ENCODE measurements around the gene DCDC2.

Gene DCDC2

DNA sequence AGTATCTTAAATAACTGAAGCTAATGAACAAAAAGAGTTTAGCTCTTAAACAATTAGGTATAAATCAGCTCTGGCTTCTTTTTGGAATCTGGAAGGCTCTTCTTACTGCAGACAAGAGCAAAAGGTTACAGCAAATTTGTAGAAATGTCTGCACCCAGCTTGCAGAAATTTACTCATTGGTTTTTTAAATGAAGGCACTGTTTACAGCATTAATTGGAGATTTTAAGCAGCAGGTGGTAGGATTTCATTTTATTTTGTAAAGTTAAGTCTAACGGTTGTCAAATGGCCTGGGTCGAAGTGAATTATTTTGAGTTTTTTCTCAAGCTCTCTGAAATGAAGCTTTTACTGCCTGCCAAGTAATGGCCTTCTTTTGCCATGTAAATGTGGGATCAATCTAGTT is 129.7 kb downstream of the DCDC2 start:
- H3K79me2 ChIP-seq: peaks cover 3% of the 10 kb centered on the region
- H3K27ac ChIP-seq: no peak overlapping the region
- H3K27me3 ChIP-seq (ENCODE audit: control insufficient read depth, insufficient read depth, low read length): no peaks in the 10 kb centered on the region
- no peak overlapping the region for H3K9ac ChIP-seq
- TF ChIP-seq, protein P1, sequence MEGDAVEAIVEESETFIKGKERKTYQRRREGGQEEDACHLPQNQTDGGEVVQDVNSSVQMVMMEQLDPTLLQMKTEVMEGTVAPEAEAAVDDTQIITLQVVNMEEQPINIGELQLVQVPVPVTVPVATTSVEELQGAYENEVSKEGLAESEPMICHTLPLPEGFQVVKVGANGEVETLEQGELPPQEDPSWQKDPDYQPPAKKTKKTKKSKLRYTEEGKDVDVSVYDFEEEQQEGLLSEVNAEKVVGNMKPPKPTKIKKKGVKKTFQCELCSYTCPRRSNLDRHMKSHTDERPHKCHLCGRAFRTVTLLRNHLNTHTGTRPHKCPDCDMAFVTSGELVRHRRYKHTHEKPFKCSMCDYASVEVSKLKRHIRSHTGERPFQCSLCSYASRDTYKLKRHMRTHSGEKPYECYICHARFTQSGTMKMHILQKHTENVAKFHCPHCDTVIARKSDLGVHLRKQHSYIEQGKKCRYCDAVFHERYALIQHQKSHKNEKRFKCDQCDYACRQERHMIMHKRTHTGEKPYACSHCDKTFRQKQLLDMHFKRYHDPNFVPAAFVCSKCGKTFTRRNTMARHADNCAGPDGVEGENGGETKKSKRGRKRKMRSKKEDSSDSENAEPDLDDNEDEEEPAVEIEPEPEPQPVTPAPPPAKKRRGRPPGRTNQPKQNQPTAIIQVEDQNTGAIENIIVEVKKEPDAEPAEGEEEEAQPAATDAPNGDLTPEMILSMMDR (IDR thresholded peaks at IDR 0.05): no peak
- H2AFZ ChIP-seq: no peak overlapping the region
- H3K9me3 ChIP-seq (ENCODE audit: control insufficient read depth, low read length): no peaks in the 10 kb centered on the region
- H3K4me1 ChIP-seq: peaks cover 5% of the 10 kb centered on the region
- no peak overlapping the region for H3K4me3 ChIP-seq (ENCODE audit: low read depth, low read length)
- H3K36me3 ChIP-seq (ENCODE audit: control insufficient read depth, insufficient read depth, low read length): no peaks in the 10 kb centered on the region
- H3K4me2 ChIP-seq (ENCODE audit: low read length): no peak overlapping the region

DNA sequence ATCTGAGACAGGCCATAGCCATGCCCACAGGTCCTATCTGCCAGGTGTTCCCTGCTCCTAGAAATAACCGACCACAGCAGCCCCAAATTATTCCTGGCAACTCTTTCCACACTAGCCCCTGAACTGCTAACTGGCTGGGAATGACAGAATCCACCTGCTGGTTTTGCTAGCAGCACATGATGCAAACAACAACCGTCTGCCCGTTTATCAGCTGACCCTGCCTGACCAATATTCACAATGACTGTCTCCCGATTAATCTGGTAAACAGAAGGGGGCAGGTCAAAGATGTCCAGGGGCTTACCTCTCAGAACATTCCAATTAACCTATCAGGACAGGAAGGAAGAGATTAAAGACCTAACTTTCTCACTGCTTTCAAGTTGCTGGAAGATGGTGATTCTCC is 130.3 kb downstream of the DCDC2 start:
- H3K27me3 ChIP-seq (ENCODE audit: control insufficient read depth, insufficient read depth, low read length): no peaks in the 10 kb centered on the region
- H2AFZ ChIP-seq: no peak overlapping the region
- no peaks in the 10 kb centered on the region for H3K36me3 ChIP-seq (ENCODE audit: control insufficient read depth, insufficient read depth, low read length)
- no peak overlapping the region for H3K4me3 ChIP-seq (ENCODE audit: low read depth, low read length)
- H3K4me1 ChIP-seq: peaks cover 5% of the 10 kb centered on the region
- H3K9me3 ChIP-seq (ENCODE audit: control insufficient read depth, low read length): no peaks in the 10 kb centered on the region
- H3K27ac ChIP-seq: no peak overlapping the region
- TF ChIP-seq, protein P1 (IDR thresholded peaks at IDR 0.05): no peak
- no peak overlapping the region for H3K9ac ChIP-seq
- peaks cover 3% of the 10 kb centered on the region for H3K79me2 ChIP-seq
- no peak overlapping the region for H3K4me2 ChIP-seq (ENCODE audit: low read length)

GRCh38 chr6:24226541-24226940 is 131.3 kb downstream of the DCDC2 start:
- H3K4me3 ChIP-seq (ENCODE audit: low read depth, low read length): no peak overlapping the region
- H3K9me3 ChIP-seq (ENCODE audit: control insufficient read depth, low read length): no peaks in the 10 kb centered on the region
- no peak overlapping the region for H3K27ac ChIP-seq
- H3K79me2 ChIP-seq: peaks cover 3% of the 10 kb centered on the region
- TF ChIP-seq, protein P1 (IDR thresholded peaks at IDR 0.05): no peak
- H3K9ac ChIP-seq: no peak overlapping the region
- H2AFZ ChIP-seq: peak overlapping the region; percentile 16
- no peak overlapping the region for H3K4me2 ChIP-seq (ENCODE audit: low read length)
- H3K4me1 ChIP-seq: peaks cover 5% of the 10 kb centered on the region
- no peaks in the 10 kb centered on the region for H3K36me3 ChIP-seq (ENCODE audit: control insufficient read depth, insufficient read depth, low read length)
- H3K27me3 ChIP-seq (ENCODE audit: control insufficient read depth, insufficient read depth, low read length): no peaks in the 10 kb centered on the region

DNA sequence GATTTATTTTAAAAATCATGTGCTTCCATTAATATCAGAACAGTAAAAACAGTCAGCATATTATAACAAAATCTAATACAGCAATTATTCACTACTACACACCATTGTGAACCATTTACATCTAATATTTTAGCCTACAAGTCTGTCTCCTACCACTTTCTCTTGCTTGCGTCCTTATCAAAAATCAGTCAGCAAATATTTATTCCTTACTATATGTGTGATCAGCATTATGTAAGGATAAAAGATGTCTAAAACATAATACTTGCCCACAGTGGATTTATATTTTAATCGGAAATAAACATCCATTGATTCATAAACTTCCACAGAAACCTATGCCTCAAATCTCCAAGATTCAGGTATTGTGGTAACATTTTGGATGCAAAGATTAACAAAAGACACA is 132.0 kb downstream of the DCDC2 start:
- Histone ChIP-seq H3K4me1 (peaks cover 5% of the 10 kb centered on the region), H2AFZ (no peak overlapping the region), H3K79me2 (peaks cover 3% of the 10 kb centered on the region), H3K4me2 (ENCODE audit: low read length) (no peak overlapping the region), H3K27me3 (ENCODE audit: control insufficient read depth, insufficient read depth, low read length) (no peaks in the 10 kb centered on the region), H3K27ac (no peak overlapping the region), H3K36me3 (ENCODE audit: control insufficient read depth, insufficient read depth, low read length) (no peaks in the 10 kb centered on the region), H3K9me3 (ENCODE audit: control insufficient read depth, low read length) (no peaks in the 10 kb centered on the region), H3K4me3 (ENCODE audit: low read depth, low read length) (no peak overlapping the region), H3K9ac (no peak overlapping the region)
- TF ChIP-seq, protein P1 (IDR thresholded peaks at IDR 0.05): no peak

DNA sequence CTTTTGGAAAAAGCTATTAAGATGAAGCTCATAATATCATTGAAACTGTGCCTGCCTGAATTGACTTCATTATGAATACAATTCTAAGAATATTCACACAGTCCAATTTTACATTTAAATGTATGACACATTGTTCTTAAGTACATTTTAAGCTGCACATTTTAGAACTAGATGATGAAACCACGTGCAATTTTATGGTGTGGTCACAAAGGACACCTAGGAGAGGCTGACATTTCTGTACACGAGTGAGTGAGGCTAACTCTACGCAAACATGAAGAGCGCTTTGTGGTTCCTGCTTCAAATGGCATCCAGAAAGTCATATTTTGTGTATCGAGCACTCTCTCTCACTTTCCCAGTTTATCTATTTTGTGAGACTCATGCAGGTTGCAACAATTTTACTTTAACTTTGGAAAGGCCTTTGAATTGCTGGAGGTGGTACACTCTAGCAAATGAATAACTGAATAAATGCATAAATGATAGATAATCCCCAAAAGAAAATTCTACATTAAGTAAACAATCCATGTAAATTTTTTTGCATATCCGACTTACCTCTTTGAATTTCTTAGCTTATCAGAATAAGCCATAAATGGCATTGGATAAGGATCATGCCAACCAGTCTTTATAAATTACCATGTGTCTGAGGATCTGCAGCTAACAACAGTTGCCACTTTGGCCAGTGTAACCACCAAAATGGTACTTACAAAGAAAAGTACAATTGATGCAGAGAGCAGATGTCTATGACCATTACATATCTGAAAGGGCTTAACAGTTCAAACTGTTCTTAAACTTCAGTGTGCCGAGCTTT is 134.5 kb downstream of the DCDC2 start:
- Histone ChIP-seq H3K4me2 (ENCODE audit: low read length) (no peak overlapping the region), H2AFZ (no peak overlapping the region), H3K9ac (no peak overlapping the region), H3K4me3 (ENCODE audit: low read depth, low read length) (no peak overlapping the region), H3K79me2 (peaks cover 3% of the 10 kb centered on the region), H3K27ac (no peak overlapping the region), H3K4me1 (peaks cover 5% of the 10 kb centered on the region), H3K27me3 (ENCODE audit: control insufficient read depth, insufficient read depth, low read length) (no peaks in the 10 kb centered on the region), H3K9me3 (ENCODE audit: control insufficient read depth, low read length) (no peaks in the 10 kb centered on the region), H3K36me3 (ENCODE audit: control insufficient read depth, insufficient read depth, low read length) (no peaks in the 10 kb centered on the region)
- TF ChIP-seq, protein P1 (IDR thresholded peaks at IDR 0.05): no peak

All from parathyroid adenoma (tissue), 2 donors.